Stomach (tissue), 9 donors: ENCODE data around the gene CRACR2B. TPM values are rescaled to one million over a fixed set of nuclear protein-coding genes. Genes with fewer than 3 reads are reported as not detected.

Experiments used
- DNase-seq, 2 donors: peaks; one replicate each; pipeline versions ENCODE4 v3.0.0 to v3.0.0-alpha.2; 2013 to 2019
- H3K27ac ChIP-seq, 5 donors: fragments of 200-600 bp in 4 of 5; sonication (generic) in 4 of 5; one replicate each; pipeline ENCODE4 v1.5.1; 2013 to 2019; ENCODE audit warnings: mild to moderate bottlenecking in 1 of 5, moderate library complexity in 1 of 5
- H3K27me3 ChIP-seq, 3 donors: fragments of 200-600 bp; sonication (generic); one replicate each; pipeline ENCODE4 v1.5.1; 2017 to 2019; ENCODE audit warnings: mixed run types in 1 of 3
- H3K36me3 ChIP-seq, 4 donors: fragments of 200-600 bp; sonication (generic); 1 replicate in 3 of 4; 2 replicates in 1 of 4; pipeline ENCODE4 v1.5.1; 2016 to 2019
- H3K4me1 ChIP-seq, 4 donors: fragments of 200-600 bp; sonication (generic); one replicate each; pipeline ENCODE4 v1.5.1; 2016 to 2019
- H3K4me3 ChIP-seq, 4 donors: fragments of 200-600 bp; sonication (generic) in 3 of 4; one replicate each; pipeline ENCODE4 v1.5.1; 2016 to 2019; ENCODE audit warnings: mild to moderate bottlenecking in 1 of 4
- H3K9me3 ChIP-seq, 4 donors: fragments of 200-600 bp; sonication (generic); one replicate each; pipeline ENCODE4 v1.5.1; 2016 to 2019
- EP300 ChIP-seq: sonication (generic); formaldehyde crosslinking; IDR thresholded peaks from one replicate; pipeline ENCODE4 v1.6.1; 2017; ENCODE audit warnings: antibody characterized with exemption
- POLR2A ChIP-seq, 4 donors: fragments of 450-650 bp; IDR thresholded peaks; one replicate each; pipeline ENCODE4 v1.6.1; 2016; ENCODE audit warnings: antibody characterized with exemption in 4 of 4, control low read depth in 2 of 4, mild to moderate bottlenecking in 1 of 4, moderate library complexity in 1 of 4
- POLR2AphosphoS5 ChIP-seq, 3 donors: sonication (generic); formaldehyde crosslinking; IDR thresholded peaks; one replicate each; pipeline ENCODE4 v1.6.1; 2016; ENCODE audit warnings: antibody characterized with exemption in 3 of 3
- WGBS, 5 donors: extraction: QIAGEN DNeasy Blood & Tissue Kit in 3 of 5; methylation state at CpG; one replicate each; pipeline versions ENCODE4 v1.1.5 to v1.1.7; 2013 to 2018; 5-methylcytosine and 5-hydroxymethylcytosine counted together
- intact Hi-C: fragments of 100-400 bp; cut with DNase I; formaldehyde crosslinking; loops from one replicate; pipeline ENCODE4 v1.15.1; 2023; ENCODE audit warnings: low total_unique reads
- polyA plus RNA-seq, 3 donors: library from polyadenylated mRNA; stranded (reverse); fragments of 200-250 nt; gene quantifications; one replicate each; pipeline ENCODE4 v1.2.3, GENCODE V29; 2013
- total RNA-seq, 5 donors: library from RNA; depleted of rRNA; stranded (reverse); fragments of >200 nt; gene quantifications; one replicate each; pipeline versions ENCODE4 v1.1.0 to v1.2.3, GENCODE V29; 2014 to 2016
- TF ChIP-seq, protein P1 (sequence below), 7 experiments: fragments of 450-650 bp in 4 of 7; fragments of 200-600 bp in 3 of 7; sonication (generic) in 3 of 7; IDR thresholded peaks; one replicate each; pipeline ENCODE4 v1.5.1; 2016 to 2019; ENCODE audit warnings: antibody characterized with exemption in 7 of 7, control low read depth in 2 of 7, mild to moderate bottlenecking in 1 of 7
- donor health status: healthy with polysubstance abuse.
- donor health status: Bipolar disorder and iron deficiency.
- donor health status: healthy.

CRACR2B gene
- total and polyA plus RNA-seq, 8 donors = 12.7 to 556 (median 126) TPM

DNA sequence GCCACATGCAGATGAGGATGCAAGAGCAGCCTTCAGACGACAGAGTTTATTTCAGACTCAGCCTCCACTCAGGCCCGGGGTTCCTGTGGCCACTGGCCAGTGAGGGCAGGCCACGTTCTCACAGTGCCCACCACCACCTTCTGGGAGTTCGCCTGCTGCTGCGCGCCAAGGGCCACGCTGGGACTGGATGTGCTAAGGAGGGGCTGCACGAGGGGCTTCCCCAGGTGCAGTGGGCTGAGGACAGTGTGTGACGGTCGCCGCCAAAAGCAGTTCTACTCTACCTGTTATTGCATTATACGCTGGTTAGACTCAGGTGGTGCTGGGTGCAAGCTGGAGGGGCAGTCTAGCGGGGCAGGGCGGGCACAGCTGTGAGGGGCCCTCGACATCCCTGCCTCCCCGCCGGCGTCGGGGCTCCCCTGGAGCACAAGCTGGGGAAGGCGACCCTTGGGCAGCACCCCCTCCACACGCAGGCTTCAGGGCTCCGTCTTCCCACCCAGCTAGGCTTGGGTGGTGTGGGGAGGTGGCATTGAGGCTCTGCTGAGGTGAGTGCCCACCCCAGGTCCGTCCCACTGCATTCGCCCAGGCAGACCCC, 40.5 kb upstream of the CRACR2B start:
- Histone ChIP-seq H3K27ac (no peak overlapping the region), H3K4me3 (no peak overlapping the region), H3K4me1 (peaks cover 18 to 30% (median 23%) of the 10 kb centered on the region in 4 donors), H3K36me3 (peaks cover 5 to 17% (median 12%) of the 10 kb centered on the region in 4 donors), H3K9me3 (no peaks in the 10 kb centered on the region), H3K27me3 (peaks cover 5 to 44% (median 23%) of the 10 kb centered on the region in 3 donors)
- 87 to 90% (median 88%) methylated on average over 10 to 24 of the region's 24 CpGs for WGBS, 5 donors
- TF ChIP-seq, protein P1, sequence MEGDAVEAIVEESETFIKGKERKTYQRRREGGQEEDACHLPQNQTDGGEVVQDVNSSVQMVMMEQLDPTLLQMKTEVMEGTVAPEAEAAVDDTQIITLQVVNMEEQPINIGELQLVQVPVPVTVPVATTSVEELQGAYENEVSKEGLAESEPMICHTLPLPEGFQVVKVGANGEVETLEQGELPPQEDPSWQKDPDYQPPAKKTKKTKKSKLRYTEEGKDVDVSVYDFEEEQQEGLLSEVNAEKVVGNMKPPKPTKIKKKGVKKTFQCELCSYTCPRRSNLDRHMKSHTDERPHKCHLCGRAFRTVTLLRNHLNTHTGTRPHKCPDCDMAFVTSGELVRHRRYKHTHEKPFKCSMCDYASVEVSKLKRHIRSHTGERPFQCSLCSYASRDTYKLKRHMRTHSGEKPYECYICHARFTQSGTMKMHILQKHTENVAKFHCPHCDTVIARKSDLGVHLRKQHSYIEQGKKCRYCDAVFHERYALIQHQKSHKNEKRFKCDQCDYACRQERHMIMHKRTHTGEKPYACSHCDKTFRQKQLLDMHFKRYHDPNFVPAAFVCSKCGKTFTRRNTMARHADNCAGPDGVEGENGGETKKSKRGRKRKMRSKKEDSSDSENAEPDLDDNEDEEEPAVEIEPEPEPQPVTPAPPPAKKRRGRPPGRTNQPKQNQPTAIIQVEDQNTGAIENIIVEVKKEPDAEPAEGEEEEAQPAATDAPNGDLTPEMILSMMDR (IDR thresholded peaks at IDR 0.05) = no peak
- intact Hi-C loops = no loop called here
- no peak for DNase-seq

DNA sequence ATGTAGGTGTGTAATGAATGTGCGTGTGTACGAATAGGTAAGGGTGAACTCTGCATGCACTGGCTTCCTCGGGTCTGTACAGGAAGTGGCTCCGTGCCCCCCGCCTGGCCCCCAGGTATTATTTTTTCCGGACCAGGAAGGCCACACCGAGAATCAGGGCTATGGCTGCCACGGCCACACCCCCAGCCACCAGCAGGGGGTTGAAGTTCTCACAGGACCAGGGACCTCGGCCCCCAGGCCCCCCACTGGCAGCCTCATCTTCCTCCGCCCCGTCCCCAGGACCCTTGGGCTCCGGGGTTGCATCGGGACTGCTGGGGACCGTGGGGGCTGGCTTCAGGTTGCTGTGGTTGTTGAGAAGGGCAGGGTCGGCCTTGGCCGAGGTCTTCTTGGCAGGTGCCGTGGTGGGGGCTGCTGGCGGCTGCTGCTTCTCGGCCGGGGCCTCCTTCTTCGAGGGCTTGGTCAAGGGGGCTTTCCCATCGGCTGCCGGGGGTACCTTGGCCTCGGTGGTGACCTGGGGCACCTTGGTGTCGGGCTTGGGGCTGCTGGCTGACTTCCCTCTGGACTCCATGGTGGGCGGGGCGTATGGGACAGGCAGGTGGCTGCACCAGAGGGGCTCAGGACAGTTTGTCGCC, 39.6 kb upstream of the CRACR2B start:
- intact Hi-C loops = no loop called here
- no peak for DNase-seq
- H3K27me3 ChIP-seq = peaks cover 5 to 44% (median 23%) of the 10 kb centered on the region in 3 donors
- peaks cover 8 to 27% (median 22%) of the 10 kb centered on the region in 4 donors for H3K36me3 ChIP-seq
- peaks cover 13 to 22% (median 16%) of the 10 kb centered on the region in 4 donors for H3K4me1 ChIP-seq
- H3K27ac ChIP-seq = no peak overlapping the region
- 32 to 77% (median 58%) methylated on average over 7 to 28 of the region's 28 CpGs for WGBS, 5 donors
- H3K4me3 ChIP-seq = no peak overlapping the region
- no peaks in the 10 kb centered on the region for H3K9me3 ChIP-seq
- TF ChIP-seq POLR2A (IDR thresholded peaks at IDR 0.05) (no peak), EP300 (no peak), POLR2AphosphoS5 (IDR thresholded peaks at IDR 0.05) (no peak)
- TF ChIP-seq, protein P1 (IDR thresholded peaks at IDR 0.05) = no peak

DNA sequence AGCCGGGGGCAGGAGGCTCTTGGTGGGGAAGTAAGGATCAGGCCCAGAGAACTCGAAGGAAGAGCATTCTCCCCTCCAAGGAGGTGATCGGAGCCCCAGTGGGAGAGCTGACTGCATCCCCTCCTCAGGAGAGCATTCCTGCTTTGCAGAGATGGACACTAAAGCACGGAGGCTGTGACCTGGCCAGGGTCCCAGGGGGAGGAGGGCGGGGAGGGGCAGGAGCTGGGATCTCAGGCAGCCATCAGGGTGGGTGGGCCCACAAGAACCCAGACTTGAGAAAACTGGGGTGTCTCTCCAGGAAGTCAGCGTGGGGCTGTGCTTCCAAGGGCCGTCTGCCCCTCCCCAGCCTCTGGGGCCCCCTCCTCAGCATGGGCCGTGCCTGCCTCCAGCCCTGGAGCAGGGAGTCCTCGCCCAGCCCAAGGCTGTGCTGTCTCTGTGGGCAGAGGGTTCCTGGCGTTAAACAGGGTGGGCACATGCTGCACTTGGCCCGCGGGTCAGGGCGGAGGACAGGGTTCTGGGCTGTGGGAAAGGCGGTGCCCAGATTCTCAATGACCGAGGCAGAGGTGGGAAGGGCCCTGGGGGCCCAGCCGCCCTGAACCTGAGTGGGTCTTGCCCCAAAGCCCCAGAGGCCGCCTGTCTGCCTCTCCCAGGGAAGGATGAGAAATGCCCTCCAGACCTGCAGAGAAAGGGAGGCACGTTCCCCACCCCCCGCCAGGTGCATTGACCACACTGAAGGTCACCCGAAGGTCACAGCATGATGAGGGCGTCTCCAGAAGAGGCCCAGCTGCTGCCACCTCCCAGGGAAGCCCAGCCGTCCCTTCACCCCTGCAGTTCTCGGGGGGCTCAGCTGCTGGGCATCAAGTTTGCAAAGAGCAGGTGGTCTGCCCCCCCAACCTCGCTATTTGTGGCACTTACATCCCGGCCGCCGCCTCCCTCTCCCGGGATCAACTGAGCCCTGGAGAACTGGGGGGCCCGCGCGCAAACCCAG, 38.5 kb upstream of the CRACR2B start:
- WGBS, 5 donors = 23 to 60% (median 30%) methylated on average over 14 to 31 of the region's 31 CpGs
- intact Hi-C loops = no loop called here
- H3K36me3 ChIP-seq = peaks cover 15 to 32% (median 28%) of the 10 kb centered on the region in 4 donors
- no peak for DNase-seq
- no peak for TF ChIP-seq POLR2AphosphoS5 (IDR thresholded peaks at IDR 0.05)
- no peak for TF ChIP-seq EP300
- TF ChIP-seq, protein P1 (IDR thresholded peaks at IDR 0.05) = no peak
- no peak for TF ChIP-seq POLR2A (IDR thresholded peaks at IDR 0.05)
- no peak overlapping the region for H3K27ac ChIP-seq
- peak overlapping the region in 1 of 4 donors; percentile 26 for H3K4me3 ChIP-seq
- peaks cover 5 to 44% (median 23%) of the 10 kb centered on the region in 3 donors for H3K27me3 ChIP-seq
- peaks cover 4 to 20% (median 9%) of the 10 kb centered on the region in 4 donors for H3K4me1 ChIP-seq
- H3K9me3 ChIP-seq = no peaks in the 10 kb centered on the region

DNA sequence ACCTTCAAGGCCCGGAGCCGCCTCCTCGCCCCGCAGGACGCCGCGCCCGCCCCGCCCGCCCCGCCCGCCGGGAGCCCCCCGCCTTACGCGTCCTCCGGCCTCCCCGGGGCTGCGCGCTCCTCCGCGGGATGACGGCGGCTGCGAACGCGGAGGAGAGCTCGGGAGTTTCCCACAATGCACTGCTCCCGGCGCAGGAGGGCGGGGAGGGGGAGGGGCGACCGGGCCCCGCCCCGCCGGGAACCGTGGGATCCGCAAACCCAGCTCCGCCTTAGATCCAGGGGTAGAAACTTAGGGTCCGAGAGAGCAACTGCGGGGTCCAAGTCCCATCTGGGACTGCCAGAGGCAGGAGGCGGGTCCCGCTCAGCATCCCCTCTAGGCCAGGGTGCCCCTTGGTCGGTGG, 37.8 kb upstream of the CRACR2B start, which contains the start of gene CEND1:
CEND1 (minus strand) TSS at position 148 of the 400 bp plus-strand sequence. CDS start 1,514 bp downstream, outside the sequence.
- H3K9me3 ChIP-seq = no peaks in the 10 kb centered on the region
- H3K27me3 ChIP-seq = peaks cover 5 to 44% (median 23%) of the 10 kb centered on the region in 3 donors
- peaks cover 10 to 27% (median 15%) of the 10 kb centered on the region in 4 donors for H3K4me1 ChIP-seq
- H3K27ac ChIP-seq = no peak within 1 kb of the TSS
- 2 to 45% (median 5%) methylated on average over 3 to 44 of the region's 44 CpGs for WGBS, 5 donors
- peaks cover 15 to 38% (median 29%) of the 10 kb centered on the region in 4 donors for H3K36me3 ChIP-seq
- intact Hi-C loops = no loop called here
- TF ChIP-seq EP300 (no peak), POLR2A (IDR thresholded peaks at IDR 0.05) (no peak), POLR2AphosphoS5 (IDR thresholded peaks at IDR 0.05) (no peak)
- TF ChIP-seq, protein P1 (IDR thresholded peaks at IDR 0.05) = no peak
- peak in 1 of 2 donors; percentile 73 for DNase-seq
- peak within 1 kb of the TSS in 1 of 4 donors; percentile 26 for H3K4me3 ChIP-seq
